Sigmoid colon (tissue), 7 donors: ENCODE results near the gene FLNB. TPM values are rescaled to one million over a fixed set of nuclear protein-coding genes. Genes with fewer than 3 reads are reported as not detected.

Source experiments
- DNase-seq: peaks from one replicate; pipeline ENCODE4 v3.0.0-alpha.2; 2019
- H3K27ac ChIP-seq, 4 donors: fragments of 200-600 bp; sonication (generic); one replicate each; pipeline ENCODE4 v1.5.1; 2016 to 2019; ENCODE audit warnings: mild to moderate bottlenecking in 1 of 4
- H3K27me3 ChIP-seq, 3 donors: fragments of 200-600 bp; sonication (generic); one replicate each; pipeline ENCODE4 v1.5.1; 2019; ENCODE audit warnings: mild to moderate bottlenecking in 1 of 3
- H3K36me3 ChIP-seq, 4 donors: fragments of 200-600 bp; sonication (generic); one replicate each; pipeline ENCODE4 v1.5.1; 2016 to 2019
- H3K4me1 ChIP-seq, 4 donors: fragments of 200-600 bp; sonication (generic); one replicate each; pipeline ENCODE4 v1.5.1; 2017 to 2019
- H3K4me3 ChIP-seq, 4 donors: fragments of 200-600 bp; sonication (generic); one replicate each; pipeline ENCODE4 v1.5.1; 2017 to 2019; ENCODE audit warnings: mild to moderate bottlenecking in 2 of 4, moderate library complexity in 1 of 4
- H3K9me3 ChIP-seq, 4 donors: fragments of 200-600 bp in 3 of 4; sonication (generic) in 3 of 4; one replicate each; pipeline versions ENCODE4 v1.5.1 to v1.6.1; 2013 to 2019
- CTCF ChIP-seq, 4 experiments: fragments of 450-650 bp in 3 of 4; fragments of 200-600 bp in 1 of 4; IDR thresholded peaks; one replicate each; pipeline ENCODE4 v1.5.1; 2016 to 2019; ENCODE audit warnings: antibody characterized with exemption in 4 of 4, mild to moderate bottlenecking in 3 of 4, moderate library complexity in 2 of 4
- EP300 ChIP-seq, 4 donors: sonication (generic); formaldehyde crosslinking; IDR thresholded peaks; one replicate each; pipeline ENCODE4 v1.6.1; 2017; ENCODE audit warnings: antibody characterized with exemption in 4 of 4
- POLR2A ChIP-seq, 2 donors: fragments of 450-650 bp; IDR thresholded peaks; one replicate each; pipeline ENCODE4 v1.6.1; 2016; ENCODE audit warnings: antibody characterized with exemption in 2 of 2, mild to moderate bottlenecking in 2 of 2, moderate library complexity in 2 of 2
- POLR2AphosphoS5 ChIP-seq, 4 donors: sonication (generic); formaldehyde crosslinking; IDR thresholded peaks; one replicate each; pipeline ENCODE4 v1.6.1; 2017; ENCODE audit warnings: antibody characterized with exemption in 4 of 4
- WGBS, 2 donors: extraction: QIAGEN DNeasy Blood & Tissue Kit; methylation state at CpG; one replicate each; pipeline ENCODE4 v1.1.7; 2013; 5-methylcytosine and 5-hydroxymethylcytosine counted together
- intact Hi-C: fragments of 100-400 bp; cut with DNase I; formaldehyde crosslinking; loops from one replicate; pipeline ENCODE4 v1.15.1; 2023
- polyA plus RNA-seq, 3 donors: library from polyadenylated mRNA; stranded (reverse); fragments of 200-250 nt; gene quantifications; one replicate each; pipeline ENCODE4 v1.2.3, GENCODE V29; 2013
- total RNA-seq, 4 donors: library from RNA; depleted of rRNA; stranded (reverse); fragments of >200 nt; gene quantifications; one replicate each; pipeline ENCODE4 v1.1.0, GENCODE V29; 2016
- donor health status: healthy with polysubstance abuse.
- donor health status: Bipolar disorder and iron deficiency.
- donor health status: healthy.

FLNB gene
- total and polyA plus RNA-seq, 7 donors: 51.7 to 277 (median 109) TPM

- DNase-seq: no peak
- intact Hi-C loops: no loop called here
- Histone ChIP-seq H3K27me3 (no peaks in the 10 kb centered on the region), H3K27ac (peak overlapping the region in 2 of 4 donors; percentile 9 to 66), H3K36me3 (peaks cover 26 to 83% (median 33%) of the 10 kb centered on the region in 4 donors), H3K9me3 (no peaks in the 10 kb centered on the region), H3K4me1 (peaks cover 0 to 34% (median 18%) of the 10 kb centered on the region in 4 donors), H3K4me3 (no peak overlapping the region)
- TF ChIP-seq CTCF (IDR thresholded peaks at IDR 0.05): no peak
- TF ChIP-seq EP300 (IDR thresholded peaks at IDR 0.05): no peak
- TF ChIP-seq POLR2A (IDR thresholded peaks at IDR 0.05): no peak
- no peak for TF ChIP-seq POLR2AphosphoS5 (IDR thresholded peaks at IDR 0.05)
- 89 to 94% methylated on average over 6 of the region's 6 CpGs for WGBS, 2 donors
Observed at GRCh38 chr3:58131101-58131825, 123.0 kb downstream of the FLNB start.

- Histone ChIP-seq H3K9me3 (no peaks in the 10 kb centered on the region), H3K27me3 (no peaks in the 10 kb centered on the region), H3K27ac (peak overlapping the region in 1 of 4 donors; percentile 2), H3K4me1 (peaks cover 0 to 41% (median 19%) of the 10 kb centered on the region in 4 donors), H3K36me3 (peaks cover 30 to 83% (median 37%) of the 10 kb centered on the region in 4 donors), H3K4me3 (no peak overlapping the region)
- intact Hi-C loops: loop anchor here (2.0 kb wide), 1 partner anchor 32 kb away; no protein-coding TSS in a partner anchor
- TF ChIP-seq EP300 (IDR thresholded peaks at IDR 0.05): no peak
- DNase-seq: no peak
- WGBS, 2 donors: 95 to 96% methylated on average over 4 of the region's 4 CpGs
Observed at GRCh38 chr3:58132850-58133249, 124.6 kb downstream of the FLNB start.

GRCh38 chr3:58134468-58134867, 126.2 kb downstream of the FLNB start:
- Histone ChIP-seq H3K27ac (peak overlapping the region in 3 of 4 donors; percentile 1 to 81 (median 69)), H3K4me3 (no peak overlapping the region), H3K36me3 (peaks cover 33 to 95% (median 43%) of the 10 kb centered on the region in 4 donors), H3K27me3 (no peaks in the 10 kb centered on the region), H3K4me1 (peaks cover 0 to 43% (median 13%) of the 10 kb centered on the region in 4 donors), H3K9me3 (no peaks in the 10 kb centered on the region)
- 60 to 86% methylated on average over 5 of the region's 5 CpGs for WGBS, 2 donors
- intact Hi-C loops: no loop called here
- DNase-seq: no peak
- TF ChIP-seq EP300 (IDR thresholded peaks at IDR 0.05) (no peak), POLR2A (IDR thresholded peaks at IDR 0.05) (no peak), CTCF (IDR thresholded peaks at IDR 0.05) (no peak)

GRCh38 chr3:58135712-58136543, 127.7 kb downstream of the FLNB start:
- Histone ChIP-seq H3K36me3 (peaks cover 36 to 100% (median 45%) of the 10 kb centered on the region in 4 donors), H3K27ac (peak overlapping the region; percentile 44 to 81 (median 71)), H3K4me3 (no peak overlapping the region), H3K4me1 (peaks cover 0 to 33% (median 10%) of the 10 kb centered on the region in 4 donors), H3K27me3 (no peaks in the 10 kb centered on the region), H3K9me3 (no peaks in the 10 kb centered on the region)
- intact Hi-C loops: no loop called here
- TF ChIP-seq POLR2AphosphoS5 (IDR thresholded peaks at IDR 0.05) (peak in 2 of 4 donors; percentile 34 to 50), EP300 (IDR thresholded peaks at IDR 0.05) (peak in 1 of 4 donors; percentile 22), CTCF (IDR thresholded peaks at IDR 0.05) (peak in 3 of 4 experiments; percentile 13 to 43 (median 26)), POLR2A (IDR thresholded peaks at IDR 0.05) (no peak)
- 95 to 97% methylated on average over 14 of the region's 14 CpGs for WGBS, 2 donors
- DNase-seq: no peak

GRCh38 chr3:58137306-58137705, 129.1 kb downstream of the FLNB start:
- no peaks in the 10 kb centered on the region for H3K9me3 ChIP-seq
- no peaks in the 10 kb centered on the region for H3K27me3 ChIP-seq
- no peak overlapping the region for H3K4me3 ChIP-seq
- H3K4me1 ChIP-seq: peaks cover 0 to 32% (median 10%) of the 10 kb centered on the region in 4 donors
- intact Hi-C loops: no loop called here
- peaks cover 36 to 100% (median 46%) of the 10 kb centered on the region in 4 donors for H3K36me3 ChIP-seq
- H3K27ac ChIP-seq: peak overlapping the region in 2 of 4 donors; percentile 73 to 81
- TF ChIP-seq POLR2AphosphoS5 (IDR thresholded peaks at IDR 0.05) (no peak), CTCF (IDR thresholded peaks at IDR 0.05) (no peak), EP300 (IDR thresholded peaks at IDR 0.05) (no peak), POLR2A (IDR thresholded peaks at IDR 0.05) (no peak)
- no peak for DNase-seq
- WGBS, 2 donors: 87 to 92% methylated on average over 4 of the region's 4 CpGs
